Subcutaneous preadipocyte (primary cell): ENCODE data around the gene SPRR1B. TPM values are rescaled to one million over a fixed set of nuclear protein-coding genes. Genes with fewer than 3 reads are reported as not detected.

ENCODE experiments used
- small RNA-seq: library from RNA; depleted of rRNA; stranded (forward); fragments of <200 nt; gene quantifications from one replicate; pipeline ENCODE3, GENCODE V24; 2012
- total RNA-seq: library from RNA; depleted of rRNA; stranded (reverse); fragments of >200 nt; gene quantifications from 2 replicates; pipeline ENCODE4 v1.2.3, GENCODE V29; 2012

Gene SPRR1B
- total RNA-seq: not detected in 2 replicates

GRCh38 chr1:153030895-153031294 is at the start of gene SPRR1B:
TSS of gene SPRR1B (plus strand) at chr1:153031203. CDS start at chr1:153032346, 1,143 bp downstream.

GRCh38 chr1:152983743-152984142 is 47.3 kb upstream of the SPRR1B start, which contains the start of gene SPRR1A:
TSS of gene SPRR1A (plus strand) at chr1:152984081. CDS start at chr1:152985231, 1,150 bp downstream.

GRCh38 chr1:153001382-153001781 is 29.6 kb upstream of the SPRR1B start, which contains the start of gene SPRR3:
TSS of gene SPRR3 (plus strand) at chr1:153001749. CDS start at chr1:153003021, 1,272 bp downstream.

GRCh38 chr1:153040950-153041631 is 10.1 kb downstream of the SPRR1B start, which contains the start of gene SPRR2D:
TSS of gene SPRR2D (minus strand) at chr1:153041120. CDS start at chr1:153040346, 774 bp downstream.

GRCh38 chr1:153057375-153057774 is 26.4 kb downstream of the SPRR1B start, which contains the start of gene SPRR2A:
TSS of gene SPRR2A (minus strand) at chr1:153057512. CDS start at chr1:153056735, 777 bp downstream.

GRCh38 chr1:153071511-153071910 is 40.5 kb downstream of the SPRR1B start, which contains the start of gene SPRR2B:
TSS of gene SPRR2B (minus strand) at chr1:153071611. CDS start at chr1:153070839, 772 bp downstream.

Small RNA genes within 50 kb of the gene (small RNA-seq; reads per million reads assigned to genes)
- gene AL356867.1 (not detected), gene RF00322 (not detected), gene SPRR1A (not detected)

Other genes starting within 250 kb of the SPRR1B start
- 0.37 TPM in 1 of 2 replicates, not detected in the other for gene LCE1E, start 244.9 kb upstream of the SPRR1B start, total RNA-seq
- gene LCE1D, start 234.5 kb upstream of the SPRR1B start, total RNA-seq: not detected in 2 replicates
- not detected in 2 replicates for gene LCE1C, start 224.6 kb upstream of the SPRR1B start, total RNA-seq
- not detected in 2 replicates for gene LCE1B, start 219.2 kb upstream of the SPRR1B start, total RNA-seq
- not detected in 2 replicates for gene LCE1A, start 203.7 kb upstream of the SPRR1B start, total RNA-seq
- gene LCE6A, start 188.3 kb upstream of the SPRR1B start, total RNA-seq: not detected in 2 replicates
- gene LCE7A, start 171.2 kb upstream of the SPRR1B start, total RNA-seq: not detected in 2 replicates
- gene SMCP, start 152.9 kb upstream of the SPRR1B start, total RNA-seq: 0.37 TPM in 1 of 2 replicates, not detected in the other
- gene IVL, start 122.7 kb upstream of the SPRR1B start, total RNA-seq: under 0.01 TPM in 1 of 2 replicates, not detected in the other
- not detected in 2 replicates for gene SPRR5, start 84.0 kb upstream of the SPRR1B start, total RNA-seq
- gene SPRR4, start 60.6 kb upstream of the SPRR1B start, total RNA-seq: not detected in 2 replicates
- gene SPRR1A, start 47.1 kb upstream of the SPRR1B start, total RNA-seq: not detected in 2 replicates
- not detected in 2 replicates for gene SPRR3, start 29.5 kb upstream of the SPRR1B start, total RNA-seq
- not detected in 2 replicates for gene SPRR2D, start 9.9 kb downstream of the SPRR1B start, total RNA-seq
- gene SPRR2A, start 26.3 kb downstream of the SPRR1B start, total RNA-seq: not detected in 2 replicates
- gene SPRR2B, start 40.4 kb downstream of the SPRR1B start, total RNA-seq: not detected in 2 replicates
- gene SPRR2E, start 63.3 kb downstream of the SPRR1B start, total RNA-seq: not detected in 2 replicates
- not detected in 2 replicates for gene SPRR2F, start 82.3 kb downstream of the SPRR1B start, total RNA-seq
- not detected in 2 replicates for gene SPRR2G, start 119.7 kb downstream of the SPRR1B start, total RNA-seq
- not detected in 2 replicates for gene LELP1, start 172.2 kb downstream of the SPRR1B start, total RNA-seq
- gene PRR9, start 186.4 kb downstream of the SPRR1B start, total RNA-seq: not detected in 2 replicates
- gene LORICRIN, start 228.5 kb downstream of the SPRR1B start, total RNA-seq: not detected in 2 replicates